SK-N-SH treated with all-trans-retinoic acid at 6 μM for 48 hours (cell line): ENCODE data around the gene TLDC2.

ENCODE experiments used
- ARNTL ChIP-seq: fragments of 450-650 bp; formaldehyde crosslinking; IDR thresholded peaks from 2 replicates; pipeline ENCODE4 v1.5.0; 2020; ENCODE audit warnings: low read depth, mild to moderate bottlenecking, moderate library complexity, borderline replicate concordance
- CSDC2 ChIP-seq: fragments of 250-450 bp; sonication (Bioruptor Pico); IDR thresholded peaks from 2 replicates; pipeline ENCODE4 v1.5.0; 2020; ENCODE audit warnings: mild to moderate bottlenecking, moderate library complexity
- ESRRG ChIP-seq: fragments of 250-450 bp; sonication (Bioruptor Pico); IDR thresholded peaks from 2 replicates; pipeline ENCODE4 v1.6.1; 2021; ENCODE audit warnings: mild to moderate bottlenecking
- PPARA ChIP-seq: fragments of 250-450 bp; sonication (Bioruptor Pico); IDR thresholded peaks from 2 replicates; pipeline ENCODE4 v1.5.0; 2020; ENCODE audit warnings: mild to moderate bottlenecking, borderline replicate concordance
- SNAI2 ChIP-seq: fragments of 250-450 bp; sonication (Bioruptor Pico); IDR thresholded peaks from 2 replicates; pipeline ENCODE4 v1.5.0; 2020; ENCODE audit warnings: mild to moderate bottlenecking, moderate library complexity

DNA sequence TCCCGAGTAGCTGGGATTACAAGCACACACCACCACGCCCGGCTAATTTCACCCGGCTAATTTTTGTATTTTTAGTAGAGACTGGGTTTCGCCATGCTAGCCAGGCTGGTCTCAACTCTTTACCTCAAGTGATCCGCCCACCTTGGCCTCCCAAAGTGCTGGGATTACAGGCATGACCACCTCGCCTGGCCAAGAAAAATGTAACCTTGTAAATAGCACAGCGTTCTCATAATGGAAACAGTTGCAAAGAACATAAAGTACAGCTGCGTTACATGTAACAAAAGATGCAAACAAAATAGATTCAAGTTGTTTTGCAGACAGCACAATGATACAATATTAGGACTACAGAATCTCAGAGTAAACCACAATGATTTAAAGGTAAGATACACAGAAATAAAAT is 14.6 kb downstream of the TLDC2 start:
- TF ChIP-seq SNAI2 (CRISPR knock-in tag), result no peak
- TF ChIP-seq CSDC2 (CRISPR knock-in tag), result no peak
- no peak for TF ChIP-seq ESRRG
- TF ChIP-seq ARNTL (CRISPR knock-in tag), result no peak
- no peak for TF ChIP-seq PPARA (CRISPR knock-in tag)
